ENCODE results near the gene DDX4. TPM values are rescaled to one million over a fixed set of nuclear protein-coding genes. Genes with fewer than 3 reads are reported as not detected.

Gene DDX4
- polyA plus RNA-seq, 1 experiment: not detected

GRCh38 chr5:55699041-55699688 lies 38.7 kb upstream of the DDX4 start:
- DNase-seq (ENCODE audit: low read depth): no peak
- TF ChIP-seq CTCF (IDR thresholded peaks at IDR 0.05; ENCODE audit: insufficient read depth, low read depth, low read length): no peak
- no peaks in the 10 kb centered on the region for H3K36me3 ChIP-seq (ENCODE audit: control insufficient read depth, insufficient read depth, low read length)
- no peaks in the 10 kb centered on the region for H3K27me3 ChIP-seq (ENCODE audit: control insufficient read depth, insufficient read depth, low read length)
- ChIA-PET CTCF (interaction anchor here (0.7 kb wide), 1 partner anchor 10 kb away, joined by 4 read pairs; no protein-coding TSS in a partner anchor), POLR2A (no interaction called here)
- H3K4me3 ChIP-seq (ENCODE audit: low read depth, low read length): no peak overlapping the region

- Histone ChIP-seq H3K27me3 (ENCODE audit: control insufficient read depth, insufficient read depth, low read length) (no peaks in the 10 kb centered on the region), H3K36me3 (ENCODE audit: control insufficient read depth, insufficient read depth, low read length) (no peaks in the 10 kb centered on the region), H3K4me3 (ENCODE audit: low read depth, low read length) (no peak overlapping the region)
- ChIA-PET POLR2A (no interaction called here), CTCF (interaction anchor here (0.7 kb wide), 1 partner anchor 9 kb away, joined by 5 read pairs; no protein-coding TSS in a partner anchor)
- DNase-seq (ENCODE audit: low read depth): no peak
- TF ChIP-seq CTCF (IDR thresholded peaks at IDR 0.05; ENCODE audit: insufficient read depth, low read depth, low read length): no peak
These were observed 37.1 kb upstream of the DDX4 start for GRCh38 chr5:55700745-55701144.

- H3K36me3 ChIP-seq (ENCODE audit: control insufficient read depth, insufficient read depth, low read length): no peaks in the 10 kb centered on the region
- ChIA-PET POLR2A (interaction anchor here (0.5 kb wide), 1 partner anchor 57 kb away, joined by 7 read pairs; no protein-coding TSS in a partner anchor), CTCF (interaction anchor here (0.7 kb wide), 1 partner anchor 10 kb away, joined by 5 read pairs; no protein-coding TSS in a partner anchor)
- DNase-seq (ENCODE audit: low read depth): no peak
- H3K27me3 ChIP-seq (ENCODE audit: control insufficient read depth, insufficient read depth, low read length): no peaks in the 10 kb centered on the region
- H3K4me3 ChIP-seq (ENCODE audit: low read depth, low read length): no peak overlapping the region
- no peak for TF ChIP-seq CTCF (IDR thresholded peaks at IDR 0.05; ENCODE audit: insufficient read depth, low read depth, low read length)
These were observed 36.3 kb upstream of the DDX4 start for GRCh38 chr5:55701462-55702103.

DNA sequence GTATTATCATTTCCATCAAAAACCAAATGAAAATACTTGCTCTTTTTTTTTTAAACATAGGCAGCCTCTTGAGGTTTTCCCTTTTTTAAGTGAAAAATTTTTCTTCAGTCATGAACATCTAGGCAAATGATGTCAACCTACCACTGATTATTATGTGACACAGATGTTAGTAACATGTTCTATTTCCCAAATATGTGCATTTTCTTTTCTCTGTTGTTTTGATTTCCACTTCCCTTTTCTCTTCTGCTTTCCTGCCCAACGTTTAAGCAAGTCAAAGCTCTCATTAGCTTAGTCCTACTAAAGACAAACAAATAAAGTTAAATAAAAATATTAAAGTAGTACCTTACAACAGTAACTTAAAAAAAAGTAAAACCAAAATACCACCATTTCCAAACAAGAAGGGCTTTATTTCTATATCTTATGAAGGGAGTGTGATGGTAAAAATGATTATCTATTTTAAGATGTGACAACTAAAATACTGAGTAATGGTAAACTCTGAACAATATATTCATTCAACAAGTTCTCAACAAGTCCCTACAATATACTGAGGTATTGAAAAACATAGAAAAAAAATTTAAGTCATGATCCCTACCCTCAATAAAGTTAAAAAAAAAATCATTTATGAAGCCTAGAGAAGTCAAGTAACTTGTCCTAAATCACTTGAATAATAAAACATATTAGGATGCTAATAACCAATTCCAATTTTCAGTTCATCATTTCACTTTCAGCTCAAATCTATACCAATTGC lies 35.1 kb upstream of the DDX4 start:
- CTCF ChIA-PET: interaction anchor here (0.9 kb wide), 1 partner anchor 24 kb away, joined by 3 read pairs; no protein-coding TSS in a partner anchor

More for the DNA sequence above, 35.1 kb upstream of the DDX4 start:
- no peaks in the 10 kb centered on the region for H3K36me3 ChIP-seq (ENCODE audit: control insufficient read depth, insufficient read depth, low read length)
- POLR2A ChIA-PET: no interaction called here
- no peak for DNase-seq (ENCODE audit: low read depth)
- H3K4me3 ChIP-seq (ENCODE audit: low read depth, low read length): no peak overlapping the region
- no peaks in the 10 kb centered on the region for H3K27me3 ChIP-seq (ENCODE audit: control insufficient read depth, insufficient read depth, low read length)
- no peak for TF ChIP-seq CTCF (IDR thresholded peaks at IDR 0.05; ENCODE audit: insufficient read depth, low read depth, low read length)

Data from BJ (cell line).